WTC11 (cell line): ENCODE data around the gene ALKBH6. TPM values are rescaled to one million over a fixed set of nuclear protein-coding genes. Genes with fewer than 3 reads are reported as not detected.
A peak's percentile ranks its signal among the peaks of the same experiment; 100 is the strongest.

Source experiments
- ELF4 ChIP-seq: sonication (generic); formaldehyde crosslinking; IDR thresholded peaks from 2 replicates; pipeline ENCODE4 v1.8.1; 2022; ENCODE audit warnings: low read depth, mild to moderate bottlenecking, moderate library complexity, missing genetic modification reagents
- FOXK1 ChIP-seq: sonication (generic); formaldehyde crosslinking; IDR thresholded peaks from 2 replicates; pipeline ENCODE4 v1.8.0; 2022; ENCODE audit warnings: mild to moderate bottlenecking, moderate library complexity, missing genetic modification reagents
- GABPB1 ChIP-seq: sonication (generic); formaldehyde crosslinking; IDR thresholded peaks from 2 replicates; pipeline ENCODE4 v1.8.1; 2023; ENCODE audit warnings: mild to moderate bottlenecking, missing genetic modification reagents
- NFYB ChIP-seq: sonication (generic); formaldehyde crosslinking; conservative IDR thresholded peaks from 2 replicates; pipeline ENCODE4 v1.8.0; 2022; ENCODE audit warnings: low read depth, missing genetic modification reagents
- NR3C1 ChIP-seq: sonication (generic); formaldehyde crosslinking; conservative IDR thresholded peaks from 2 replicates; pipeline ENCODE4 v1.8.1; 2023; ENCODE audit warnings: low read depth, mild to moderate bottlenecking, missing genetic modification reagents
- SMAD3 ChIP-seq: sonication (generic); formaldehyde crosslinking; IDR thresholded peaks from 2 replicates; pipeline ENCODE4 v1.8.0; 2022; ENCODE audit warnings: missing genetic modification reagents, mild to moderate bottlenecking, borderline replicate concordance
- SOX15 ChIP-seq: fragments of 250-450 bp; sonication (Bioruptor Pico); IDR thresholded peaks from 2 replicates; pipeline ENCODE4 v1.9.0; 2021; ENCODE audit warnings: mild to moderate bottlenecking
- SP1 ChIP-seq: sonication (generic); formaldehyde crosslinking; conservative IDR thresholded peaks from 2 replicates; pipeline ENCODE4 v1.8.1; 2022; ENCODE audit warnings: missing genetic modification reagents
- TP53 ChIP-seq: sonication (generic); formaldehyde crosslinking; IDR thresholded peaks from 2 replicates; pipeline ENCODE4 v1.8.1; 2023; ENCODE audit warnings: mild to moderate bottlenecking, missing genetic modification reagents
- ZBTB21 ChIP-seq: sonication (generic); formaldehyde crosslinking; IDR thresholded peaks from 2 replicates; pipeline ENCODE4 v1.8.1; 2023; ENCODE audit warnings: mild to moderate bottlenecking, missing genetic modification reagents, borderline replicate concordance
- total RNA-seq: library from RNA; stranded (reverse); gene quantifications from 3 replicates; pipeline ENCODE4 v1.2.3, GENCODE V29; 2021
- TF ChIP-seq, protein P1 (sequence below): sonication (generic); formaldehyde crosslinking; IDR thresholded peaks from 2 replicates; pipeline ENCODE4 v1.8.1; 2022; ENCODE audit warnings: mild to moderate bottlenecking, moderate library complexity, missing genetic modification reagents
- TF ChIP-seq, protein P2 (sequence below): sonication (generic); formaldehyde crosslinking; IDR thresholded peaks from 2 replicates; pipeline ENCODE4 v1.8.0; 2023; ENCODE audit warnings: mild to moderate bottlenecking, missing genetic modification reagents
- TF ChIP-seq, protein P3 (sequence below): sonication (generic); formaldehyde crosslinking; IDR thresholded peaks from 2 replicates; pipeline ENCODE4 v1.8.1; 2022; ENCODE audit warnings: missing genetic modification reagents, borderline replicate concordance
- TF ChIP-seq, protein P4 (sequence below): fragments of 250-450 bp; sonication (Bioruptor Pico); IDR thresholded peaks from 2 replicates; pipeline ENCODE4 v1.9.0; 2021; ENCODE audit warnings: mild to moderate bottlenecking
- TF ChIP-seq, protein P5 (sequence below): sonication (generic); formaldehyde crosslinking; IDR thresholded peaks from 2 replicates; pipeline ENCODE4 v1.8.1; 2022; ENCODE audit warnings: low read depth, missing genetic modification reagents, borderline replicate concordance
- TF ChIP-seq, protein P6 (sequence below): sonication (generic); formaldehyde crosslinking; IDR thresholded peaks from 2 replicates; pipeline ENCODE4 v1.8.1; 2023; ENCODE audit warnings: mild to moderate bottlenecking, moderate library complexity, missing genetic modification reagents
- TF ChIP-seq, protein P7 (sequence below): sonication (generic); formaldehyde crosslinking; IDR thresholded peaks from 2 replicates; pipeline ENCODE4 v1.8.0; 2023; ENCODE audit warnings: missing genetic modification reagents
- TF ChIP-seq, protein P8 (sequence below): sonication (generic); formaldehyde crosslinking; IDR thresholded peaks from 2 replicates; pipeline ENCODE4 v1.8.1; 2023; ENCODE audit warnings: mild to moderate bottlenecking, missing genetic modification reagents, moderate library complexity
- TF ChIP-seq, protein P9 (sequence below): sonication (generic); formaldehyde crosslinking; IDR thresholded peaks from 2 replicates; pipeline ENCODE4 v1.8.0; 2022; ENCODE audit warnings: missing genetic modification reagents
- TF ChIP-seq, protein P10 (sequence below): fragments of 250-450 bp; sonication (Bioruptor Pico); IDR thresholded peaks from 2 replicates; pipeline ENCODE4 v1.9.0; 2021; ENCODE audit warnings: moderate library complexity, mild to moderate bottlenecking, inconsistent platforms, borderline replicate concordance

Gene ALKBH6
- total RNA-seq, 1 experiment from 2014 or later = 28.1 TPM

DNA sequence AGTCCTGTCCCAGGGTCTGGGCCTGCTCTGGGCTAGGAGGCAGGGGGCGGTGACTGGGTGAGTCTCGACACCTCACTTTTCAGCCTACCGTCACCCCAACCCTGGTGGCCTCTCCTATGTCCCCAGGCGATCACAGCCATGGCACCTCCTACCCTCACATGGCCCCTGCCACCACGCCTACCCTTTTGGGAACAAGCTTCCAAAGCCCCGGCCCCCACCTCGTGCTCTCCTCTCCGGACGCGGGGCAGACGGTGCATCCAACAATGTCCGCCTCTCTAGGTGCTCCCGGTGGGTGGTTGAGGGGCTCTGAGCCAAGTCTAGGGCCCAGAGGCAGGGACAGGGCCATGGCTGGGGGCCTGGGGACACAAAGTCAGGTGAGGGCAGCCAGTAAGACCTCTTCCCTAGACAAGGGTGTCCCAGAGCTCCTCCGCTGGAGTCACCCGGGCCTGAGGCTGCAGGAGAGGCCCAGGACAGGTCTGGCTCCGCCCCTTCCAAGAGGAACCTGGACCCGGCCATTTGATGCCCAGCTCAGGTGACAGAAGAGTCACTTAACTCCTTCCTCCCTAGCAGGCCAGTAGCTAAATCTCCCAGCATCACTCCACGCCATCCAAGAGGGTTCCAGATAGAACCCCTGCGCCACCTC, 5.6 kb downstream of the ALKBH6 start, which contains the start of gene SYNE4 (continued):
- TF ChIP-seq, protein P1, sequence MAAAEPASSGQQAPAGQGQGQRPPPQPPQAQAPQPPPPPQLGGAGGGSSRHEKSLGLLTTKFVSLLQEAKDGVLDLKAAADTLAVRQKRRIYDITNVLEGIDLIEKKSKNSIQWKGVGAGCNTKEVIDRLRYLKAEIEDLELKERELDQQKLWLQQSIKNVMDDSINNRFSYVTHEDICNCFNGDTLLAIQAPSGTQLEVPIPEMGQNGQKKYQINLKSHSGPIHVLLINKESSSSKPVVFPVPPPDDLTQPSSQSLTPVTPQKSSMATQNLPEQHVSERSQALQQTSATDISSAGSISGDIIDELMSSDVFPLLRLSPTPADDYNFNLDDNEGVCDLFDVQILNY (CRISPR knock-in tag) = no peak
- TF ChIP-seq, protein P2, sequence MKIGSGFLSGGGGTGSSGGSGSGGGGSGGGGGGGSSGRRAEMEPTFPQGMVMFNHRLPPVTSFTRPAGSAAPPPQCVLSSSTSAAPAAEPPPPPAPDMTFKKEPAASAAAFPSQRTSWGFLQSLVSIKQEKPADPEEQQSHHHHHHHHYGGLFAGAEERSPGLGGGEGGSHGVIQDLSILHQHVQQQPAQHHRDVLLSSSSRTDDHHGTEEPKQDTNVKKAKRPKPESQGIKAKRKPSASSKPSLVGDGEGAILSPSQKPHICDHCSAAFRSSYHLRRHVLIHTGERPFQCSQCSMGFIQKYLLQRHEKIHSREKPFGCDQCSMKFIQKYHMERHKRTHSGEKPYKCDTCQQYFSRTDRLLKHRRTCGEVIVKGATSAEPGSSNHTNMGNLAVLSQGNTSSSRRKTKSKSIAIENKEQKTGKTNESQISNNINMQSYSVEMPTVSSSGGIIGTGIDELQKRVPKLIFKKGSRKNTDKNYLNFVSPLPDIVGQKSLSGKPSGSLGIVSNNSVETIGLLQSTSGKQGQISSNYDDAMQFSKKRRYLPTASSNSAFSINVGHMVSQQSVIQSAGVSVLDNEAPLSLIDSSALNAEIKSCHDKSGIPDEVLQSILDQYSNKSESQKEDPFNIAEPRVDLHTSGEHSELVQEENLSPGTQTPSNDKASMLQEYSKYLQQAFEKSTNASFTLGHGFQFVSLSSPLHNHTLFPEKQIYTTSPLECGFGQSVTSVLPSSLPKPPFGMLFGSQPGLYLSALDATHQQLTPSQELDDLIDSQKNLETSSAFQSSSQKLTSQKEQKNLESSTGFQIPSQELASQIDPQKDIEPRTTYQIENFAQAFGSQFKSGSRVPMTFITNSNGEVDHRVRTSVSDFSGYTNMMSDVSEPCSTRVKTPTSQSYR (CRISPR knock-in tag) = no peak
- TF ChIP-seq SP1 (peak; percentile 26; the same call in 1 of the 2 replicates), ZBTB21 (CRISPR knock-in tag) (no peak), ELF4 (no peak), FOXK1 (no peak), NFYB (no peak), TP53 (0 out of 2 replicates have a peak, but pooled peaks have one; percentile 8), SOX15 (CRISPR knock-in tag) (no peak), NR3C1 (CRISPR knock-in tag) (no peak), GABPB1 (CRISPR knock-in tag) (peak; percentile 63; the same call in 1 of the 2 replicates), SMAD3 (CRISPR knock-in tag) (no peak)
- TF ChIP-seq, protein P3, sequence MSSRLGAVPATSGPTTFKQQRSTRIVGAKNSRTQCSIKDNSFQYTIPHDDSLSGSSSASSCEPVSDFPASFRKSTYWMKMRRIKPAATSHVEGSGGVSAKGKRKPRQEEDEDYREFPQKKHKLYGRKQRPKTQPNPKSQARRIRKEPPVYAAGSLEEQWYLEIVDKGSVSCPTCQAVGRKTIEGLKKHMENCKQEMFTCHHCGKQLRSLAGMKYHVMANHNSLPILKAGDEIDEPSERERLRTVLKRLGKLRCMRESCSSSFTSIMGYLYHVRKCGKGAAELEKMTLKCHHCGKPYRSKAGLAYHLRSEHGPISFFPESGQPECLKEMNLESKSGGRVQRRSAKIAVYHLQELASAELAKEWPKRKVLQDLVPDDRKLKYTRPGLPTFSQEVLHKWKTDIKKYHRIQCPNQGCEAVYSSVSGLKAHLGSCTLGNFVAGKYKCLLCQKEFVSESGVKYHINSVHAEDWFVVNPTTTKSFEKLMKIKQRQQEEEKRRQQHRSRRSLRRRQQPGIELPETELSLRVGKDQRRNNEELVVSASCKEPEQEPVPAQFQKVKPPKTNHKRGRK (CRISPR knock-in tag) = no peak
- TF ChIP-seq, protein P4, sequence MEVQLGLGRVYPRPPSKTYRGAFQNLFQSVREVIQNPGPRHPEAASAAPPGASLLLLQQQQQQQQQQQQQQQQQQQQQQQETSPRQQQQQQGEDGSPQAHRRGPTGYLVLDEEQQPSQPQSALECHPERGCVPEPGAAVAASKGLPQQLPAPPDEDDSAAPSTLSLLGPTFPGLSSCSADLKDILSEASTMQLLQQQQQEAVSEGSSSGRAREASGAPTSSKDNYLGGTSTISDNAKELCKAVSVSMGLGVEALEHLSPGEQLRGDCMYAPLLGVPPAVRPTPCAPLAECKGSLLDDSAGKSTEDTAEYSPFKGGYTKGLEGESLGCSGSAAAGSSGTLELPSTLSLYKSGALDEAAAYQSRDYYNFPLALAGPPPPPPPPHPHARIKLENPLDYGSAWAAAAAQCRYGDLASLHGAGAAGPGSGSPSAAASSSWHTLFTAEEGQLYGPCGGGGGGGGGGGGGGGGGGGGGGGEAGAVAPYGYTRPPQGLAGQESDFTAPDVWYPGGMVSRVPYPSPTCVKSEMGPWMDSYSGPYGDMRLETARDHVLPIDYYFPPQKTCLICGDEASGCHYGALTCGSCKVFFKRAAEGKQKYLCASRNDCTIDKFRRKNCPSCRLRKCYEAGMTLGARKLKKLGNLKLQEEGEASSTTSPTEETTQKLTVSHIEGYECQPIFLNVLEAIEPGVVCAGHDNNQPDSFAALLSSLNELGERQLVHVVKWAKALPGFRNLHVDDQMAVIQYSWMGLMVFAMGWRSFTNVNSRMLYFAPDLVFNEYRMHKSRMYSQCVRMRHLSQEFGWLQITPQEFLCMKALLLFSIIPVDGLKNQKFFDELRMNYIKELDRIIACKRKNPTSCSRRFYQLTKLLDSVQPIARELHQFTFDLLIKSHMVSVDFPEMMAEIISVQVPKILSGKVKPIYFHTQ = no peak
- TF ChIP-seq, protein P5, sequence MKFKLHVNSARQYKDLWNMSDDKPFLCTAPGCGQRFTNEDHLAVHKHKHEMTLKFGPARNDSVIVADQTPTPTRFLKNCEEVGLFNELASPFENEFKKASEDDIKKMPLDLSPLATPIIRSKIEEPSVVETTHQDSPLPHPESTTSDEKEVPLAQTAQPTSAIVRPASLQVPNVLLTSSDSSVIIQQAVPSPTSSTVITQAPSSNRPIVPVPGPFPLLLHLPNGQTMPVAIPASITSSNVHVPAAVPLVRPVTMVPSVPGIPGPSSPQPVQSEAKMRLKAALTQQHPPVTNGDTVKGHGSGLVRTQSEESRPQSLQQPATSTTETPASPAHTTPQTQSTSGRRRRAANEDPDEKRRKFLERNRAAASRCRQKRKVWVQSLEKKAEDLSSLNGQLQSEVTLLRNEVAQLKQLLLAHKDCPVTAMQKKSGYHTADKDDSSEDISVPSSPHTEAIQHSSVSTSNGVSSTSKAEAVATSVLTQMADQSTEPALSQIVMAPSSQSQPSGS = no peak
- TF ChIP-seq, protein P6, sequence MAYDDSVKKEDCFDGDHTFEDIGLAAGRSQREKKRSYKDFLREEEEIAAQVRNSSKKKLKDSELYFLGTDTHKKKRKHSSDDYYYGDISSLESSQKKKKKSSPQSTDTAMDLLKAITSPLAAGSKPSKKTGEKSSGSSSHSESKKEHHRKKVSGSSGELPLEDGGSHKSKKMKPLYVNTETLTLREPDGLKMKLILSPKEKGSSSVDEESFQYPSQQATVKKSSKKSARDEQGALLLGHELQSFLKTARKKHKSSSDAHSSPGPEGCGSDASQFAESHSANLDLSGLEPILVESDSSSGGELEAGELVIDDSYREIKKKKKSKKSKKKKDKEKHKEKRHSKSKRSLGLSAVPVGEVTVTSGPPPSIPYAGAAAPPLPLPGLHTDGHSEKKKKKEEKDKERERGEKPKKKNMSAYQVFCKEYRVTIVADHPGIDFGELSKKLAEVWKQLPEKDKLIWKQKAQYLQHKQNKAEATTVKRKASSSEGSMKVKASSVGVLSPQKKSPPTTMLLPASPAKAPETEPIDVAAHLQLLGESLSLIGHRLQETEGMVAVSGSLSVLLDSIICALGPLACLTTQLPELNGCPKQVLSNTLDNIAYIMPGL = no peak; the same call in 1 of the 2 replicates
- TF ChIP-seq, protein P7, sequence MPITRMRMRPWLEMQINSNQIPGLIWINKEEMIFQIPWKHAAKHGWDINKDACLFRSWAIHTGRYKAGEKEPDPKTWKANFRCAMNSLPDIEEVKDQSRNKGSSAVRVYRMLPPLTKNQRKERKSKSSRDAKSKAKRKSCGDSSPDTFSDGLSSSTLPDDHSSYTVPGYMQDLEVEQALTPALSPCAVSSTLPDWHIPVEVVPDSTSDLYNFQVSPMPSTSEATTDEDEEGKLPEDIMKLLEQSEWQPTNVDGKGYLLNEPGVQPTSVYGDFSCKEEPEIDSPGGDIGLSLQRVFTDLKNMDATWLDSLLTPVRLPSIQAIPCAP (CRISPR knock-in tag) = no peak
- TF ChIP-seq, protein P8, sequence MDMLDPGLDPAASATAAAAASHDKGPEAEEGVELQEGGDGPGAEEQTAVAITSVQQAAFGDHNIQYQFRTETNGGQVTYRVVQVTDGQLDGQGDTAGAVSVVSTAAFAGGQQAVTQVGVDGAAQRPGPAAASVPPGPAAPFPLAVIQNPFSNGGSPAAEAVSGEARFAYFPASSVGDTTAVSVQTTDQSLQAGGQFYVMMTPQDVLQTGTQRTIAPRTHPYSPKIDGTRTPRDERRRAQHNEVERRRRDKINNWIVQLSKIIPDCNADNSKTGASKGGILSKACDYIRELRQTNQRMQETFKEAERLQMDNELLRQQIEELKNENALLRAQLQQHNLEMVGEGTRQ (CRISPR knock-in tag) = peak; percentile 60
- TF ChIP-seq, protein P9, sequence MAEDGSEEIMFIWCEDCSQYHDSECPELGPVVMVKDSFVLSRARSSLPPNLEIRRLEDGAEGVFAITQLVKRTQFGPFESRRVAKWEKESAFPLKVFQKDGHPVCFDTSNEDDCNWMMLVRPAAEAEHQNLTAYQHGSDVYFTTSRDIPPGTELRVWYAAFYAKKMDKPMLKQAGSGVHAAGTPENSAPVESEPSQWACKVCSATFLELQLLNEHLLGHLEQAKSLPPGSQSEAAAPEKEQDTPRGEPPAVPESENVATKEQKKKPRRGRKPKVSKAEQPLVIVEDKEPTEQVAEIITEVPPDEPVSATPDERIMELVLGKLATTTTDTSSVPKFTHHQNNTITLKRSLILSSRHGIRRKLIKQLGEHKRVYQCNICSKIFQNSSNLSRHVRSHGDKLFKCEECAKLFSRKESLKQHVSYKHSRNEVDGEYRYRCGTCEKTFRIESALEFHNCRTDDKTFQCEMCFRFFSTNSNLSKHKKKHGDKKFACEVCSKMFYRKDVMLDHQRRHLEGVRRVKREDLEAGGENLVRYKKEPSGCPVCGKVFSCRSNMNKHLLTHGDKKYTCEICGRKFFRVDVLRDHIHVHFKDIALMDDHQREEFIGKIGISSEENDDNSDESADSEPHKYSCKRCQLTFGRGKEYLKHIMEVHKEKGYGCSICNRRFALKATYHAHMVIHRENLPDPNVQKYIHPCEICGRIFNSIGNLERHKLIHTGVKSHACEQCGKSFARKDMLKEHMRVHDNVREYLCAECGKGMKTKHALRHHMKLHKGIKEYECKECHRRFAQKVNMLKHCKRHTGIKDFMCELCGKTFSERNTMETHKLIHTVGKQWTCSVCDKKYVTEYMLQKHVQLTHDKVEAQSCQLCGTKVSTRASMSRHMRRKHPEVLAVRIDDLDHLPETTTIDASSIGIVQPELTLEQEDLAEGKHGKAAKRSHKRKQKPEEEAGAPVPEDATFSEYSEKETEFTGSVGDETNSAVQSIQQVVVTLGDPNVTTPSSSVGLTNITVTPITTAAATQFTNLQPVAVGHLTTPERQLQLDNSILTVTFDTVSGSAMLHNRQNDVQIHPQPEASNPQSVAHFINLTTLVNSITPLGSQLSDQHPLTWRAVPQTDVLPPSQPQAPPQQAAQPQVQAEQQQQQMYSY (CRISPR knock-in tag) = no peak
- TF ChIP-seq, protein P10, sequence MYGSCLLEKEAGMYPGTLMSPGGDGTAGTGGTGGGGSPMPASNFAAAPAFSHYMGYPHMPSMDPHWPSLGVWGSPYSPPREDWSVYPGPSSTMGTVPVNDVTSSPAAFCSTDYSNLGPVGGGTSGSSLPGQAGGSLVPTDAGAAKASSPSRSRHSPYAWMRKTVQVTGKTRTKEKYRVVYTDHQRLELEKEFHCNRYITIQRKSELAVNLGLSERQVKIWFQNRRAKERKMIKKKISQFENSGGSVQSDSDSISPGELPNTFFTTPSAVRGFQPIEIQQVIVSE (CRISPR knock-in tag) = no peak
